HG02840 (cell line): ENCODE results near the gene JAZF1.

Source experiments
- ATAC-seq: cut with Tn5 transposase; IDR thresholded peaks from one replicate; pipeline ENCODE4 v1.9.1; 2021; ENCODE audit warnings: mild to moderate bottlenecking, moderate library complexity, moderate number of reproducible peaks; ENCODE audit not compliant: unreplicated experiment, low FRiP score

The JAZF1 gene

DNA sequence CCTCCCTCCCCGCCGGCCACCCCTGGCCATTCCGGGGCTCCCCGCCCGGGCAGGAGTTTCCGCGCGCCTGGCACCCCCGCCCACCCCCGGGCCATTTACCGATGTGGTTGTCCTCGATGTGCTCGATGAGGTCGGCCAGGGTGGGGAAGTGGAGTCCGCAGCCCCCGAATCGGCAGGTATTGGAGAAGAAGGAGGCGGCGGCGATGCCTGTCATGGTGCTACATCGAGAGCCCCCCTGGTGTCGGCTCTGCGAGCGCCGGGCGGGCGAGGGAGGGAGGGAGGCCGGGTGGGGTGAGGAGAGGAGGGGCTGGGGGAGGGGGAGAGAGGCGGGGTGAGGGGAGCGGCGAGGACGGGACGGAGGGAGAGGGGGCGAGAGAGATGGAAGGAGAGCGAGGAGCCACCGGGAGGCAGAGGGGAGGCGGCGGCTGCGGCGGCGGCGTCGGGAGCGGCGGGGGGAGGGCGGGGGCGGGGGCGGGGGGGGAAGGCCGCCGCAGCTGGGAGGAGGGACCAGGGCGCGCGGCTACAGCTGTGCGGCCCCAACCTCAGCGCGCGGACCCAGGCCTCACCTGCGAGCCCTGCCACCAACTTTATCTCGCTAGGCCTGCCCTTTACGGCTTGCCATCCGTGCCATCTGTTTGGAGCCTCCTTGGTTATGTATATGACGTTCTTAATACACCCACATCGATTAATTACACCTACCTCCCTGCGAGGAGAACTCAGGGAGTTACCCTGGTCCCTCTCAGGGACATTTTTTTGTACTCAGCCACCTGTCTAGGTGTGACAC, at the start of gene JAZF1:
Gene JAZF1, minus strand, starts transcription at position 432 of the 784 bp plus-strand sequence.
- ATAC-seq, result no peak

GRCh38 chr7:28230261-28230660, 49.7 kb upstream of the JAZF1 start:
- no peak for ATAC-seq

GRCh38 chr7:28228396-28228795, 47.8 kb upstream of the JAZF1 start:
- ATAC-seq, result no peak

GRCh38 chr7:28226003-28226402, 45.4 kb upstream of the JAZF1 start:
- ATAC-seq, result no peak

DNA sequence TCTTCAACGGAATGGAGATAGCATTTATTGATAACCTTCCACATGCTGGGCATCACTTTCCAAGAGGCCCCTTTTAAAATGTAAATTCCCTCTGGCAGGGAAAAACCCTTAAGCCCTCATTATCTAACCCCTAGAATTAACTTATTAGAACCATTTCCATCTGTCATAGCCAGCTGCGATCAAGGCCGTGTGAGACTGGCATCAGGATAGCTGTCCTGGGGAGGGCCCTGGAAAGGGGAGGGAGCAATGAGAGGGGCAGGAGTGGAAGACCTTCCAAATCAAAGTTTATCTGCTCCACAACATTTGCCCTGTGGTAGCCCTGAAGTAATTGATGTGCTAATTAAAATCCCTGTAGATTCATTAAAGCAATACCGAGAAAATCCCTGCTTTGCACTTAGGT, 45.0 kb upstream of the JAZF1 start:
- no peak for ATAC-seq

DNA sequence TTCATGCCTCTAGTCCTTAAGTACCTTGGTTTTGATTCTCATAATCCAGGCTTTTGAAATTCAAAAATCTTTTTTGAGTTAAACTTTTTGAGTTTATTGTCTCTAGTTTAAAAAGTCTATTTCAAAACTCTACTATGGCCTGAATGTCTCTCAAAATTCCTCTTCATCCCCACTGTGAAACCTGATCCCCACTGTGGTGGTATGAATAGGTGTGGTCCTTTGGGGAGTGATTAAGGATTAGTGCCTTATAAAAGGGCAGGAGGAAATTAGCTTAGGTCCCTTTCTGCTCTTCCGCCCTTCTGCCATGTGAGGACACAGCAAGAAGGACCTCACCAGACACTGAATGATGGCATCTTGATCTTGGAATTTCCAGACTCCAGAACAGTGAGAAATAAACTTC, 44.1 kb upstream of the JAZF1 start:
- ATAC-seq, result no peak

DNA sequence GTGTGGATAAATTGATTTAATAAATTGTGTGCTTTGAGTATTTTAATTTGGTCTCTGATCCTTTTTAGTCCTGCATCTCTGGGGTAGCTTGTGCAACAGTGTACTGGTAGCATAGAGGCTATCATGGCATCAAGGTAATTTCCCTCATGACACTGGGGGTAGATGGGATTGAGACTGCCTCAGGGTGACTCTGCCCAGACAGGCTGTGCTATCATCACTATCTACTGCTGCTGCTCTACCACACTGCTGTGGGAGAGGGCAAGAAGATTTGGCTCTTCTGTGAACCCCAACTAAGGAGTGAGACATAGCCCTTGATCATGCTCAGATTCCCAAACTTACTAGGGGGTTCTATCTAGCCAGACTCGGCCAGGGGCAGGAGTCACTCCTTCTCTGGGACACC, 43.6 kb upstream of the JAZF1 start:
- ATAC-seq, result no peak

- ATAC-seq, result no peak
Observed at GRCh38 chr7:28222636-28223035, 42.0 kb upstream of the JAZF1 start.

DNA sequence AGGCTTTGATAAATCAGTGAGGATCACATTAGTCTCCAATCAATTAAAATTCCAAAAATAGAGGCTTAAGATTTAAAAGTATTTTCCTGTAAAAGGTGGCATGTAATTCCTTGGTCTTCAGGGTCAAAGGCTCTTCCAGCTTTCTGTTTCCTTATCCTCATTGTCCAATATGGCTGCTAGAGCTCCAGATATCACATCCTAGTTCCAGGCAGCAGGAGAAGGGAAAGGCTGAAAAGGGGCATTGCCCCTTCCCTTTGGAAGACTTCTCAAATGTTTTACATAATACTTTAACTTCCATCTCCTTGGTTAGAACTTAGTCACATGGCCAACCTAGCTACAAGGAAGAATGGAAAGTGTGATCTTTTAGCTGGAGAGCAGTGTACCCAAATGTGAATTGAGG, 39.2 kb upstream of the JAZF1 start:
- ATAC-seq, result no peak

DNA sequence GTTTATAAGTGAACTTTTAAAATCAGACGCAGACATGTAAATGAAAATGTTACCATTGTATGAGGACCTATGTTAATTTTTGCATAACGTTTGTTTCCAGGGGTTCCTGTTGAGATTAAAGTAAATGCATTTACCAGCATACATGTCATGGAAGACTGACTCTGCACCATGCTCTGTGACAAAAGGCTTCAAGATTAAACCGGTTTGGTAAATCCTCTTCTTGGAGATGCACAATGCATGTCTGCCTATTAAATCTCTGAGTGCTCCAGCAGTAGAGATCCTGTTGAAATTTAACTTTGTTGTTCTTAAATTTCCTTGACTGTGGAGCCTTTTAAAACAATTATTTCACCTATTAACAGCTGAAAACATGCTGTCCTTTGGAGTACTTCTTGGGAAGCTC, 36.5 kb upstream of the JAZF1 start:
- no peak for ATAC-seq

- ATAC-seq, result no peak
Observed at GRCh38 chr7:28211006-28211405, 30.4 kb upstream of the JAZF1 start.

DNA sequence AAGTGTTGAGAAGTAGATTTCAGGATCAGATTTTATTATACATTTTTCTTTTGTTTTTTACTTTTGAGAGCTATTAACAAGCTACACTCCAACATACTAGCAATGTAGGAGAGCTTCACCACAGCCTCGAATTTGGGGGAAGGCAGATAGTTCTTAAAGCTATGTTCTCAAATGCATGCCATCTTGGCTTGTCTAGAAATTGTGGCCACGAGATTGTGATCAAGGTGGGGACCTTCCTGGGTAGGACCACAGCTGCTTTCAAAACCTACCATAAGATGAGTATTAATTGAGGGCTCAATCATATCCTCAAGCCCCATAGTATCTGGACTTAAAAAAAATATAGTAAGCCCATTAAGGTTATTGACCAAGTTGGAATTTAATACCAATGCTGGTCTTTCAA, 27.9 kb upstream of the JAZF1 start:
- ATAC-seq, result no peak

GRCh38 chr7:28207486-28208158, 27.0 kb upstream of the JAZF1 start:
- no peak for ATAC-seq

DNA sequence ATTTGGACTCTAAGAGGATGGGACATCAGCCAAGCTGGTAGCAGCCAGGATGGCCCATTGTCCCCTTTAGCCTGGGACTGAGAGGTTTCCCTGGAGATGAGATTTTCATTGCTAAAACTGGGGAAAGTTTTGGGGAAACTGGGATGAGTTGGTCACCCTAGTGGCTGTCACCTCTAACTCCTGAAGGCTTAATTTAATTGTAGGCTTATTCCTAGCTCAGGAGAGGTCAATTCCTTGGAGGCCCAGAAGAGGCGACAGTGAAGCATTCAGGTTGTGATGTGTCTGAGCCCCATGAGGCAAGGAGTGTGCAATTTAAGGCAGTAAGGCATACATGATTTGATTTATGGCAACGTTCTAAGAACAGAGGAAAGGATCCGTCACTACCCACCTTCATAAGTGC, 24.9 kb upstream of the JAZF1 start:
- ATAC-seq, result no peak

GRCh38 chr7:28203508-28204240, 23.1 kb upstream of the JAZF1 start:
- no peak for ATAC-seq

- ATAC-seq, result no peak
Observed at GRCh38 chr7:28202222-28202621, 21.6 kb upstream of the JAZF1 start.

DNA sequence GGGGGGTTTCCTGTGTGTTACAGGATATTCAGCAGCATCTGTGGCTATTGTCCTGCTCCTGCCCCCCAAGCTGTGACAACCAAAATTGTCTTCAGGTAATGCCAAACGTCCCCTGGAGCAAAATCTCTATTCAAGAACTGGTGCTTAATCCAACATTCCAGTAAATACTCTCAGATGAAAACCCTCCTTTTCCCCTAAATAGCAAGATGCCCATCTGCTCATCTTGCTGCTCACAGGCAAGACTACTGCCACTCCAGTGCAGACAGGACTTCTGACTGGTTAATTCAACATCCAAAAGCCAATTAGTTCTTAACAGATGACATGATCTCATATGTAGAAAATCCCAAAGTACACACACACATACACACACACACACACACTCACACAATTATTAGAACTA, 20.5 kb upstream of the JAZF1 start:
- ATAC-seq, result no peak

GRCh38 chr7:28200598-28200997, 20.0 kb upstream of the JAZF1 start:
- ATAC-seq, result no peak

- ATAC-seq, result no peak
Observed at GRCh38 chr7:28199021-28199510, 18.5 kb upstream of the JAZF1 start.

DNA sequence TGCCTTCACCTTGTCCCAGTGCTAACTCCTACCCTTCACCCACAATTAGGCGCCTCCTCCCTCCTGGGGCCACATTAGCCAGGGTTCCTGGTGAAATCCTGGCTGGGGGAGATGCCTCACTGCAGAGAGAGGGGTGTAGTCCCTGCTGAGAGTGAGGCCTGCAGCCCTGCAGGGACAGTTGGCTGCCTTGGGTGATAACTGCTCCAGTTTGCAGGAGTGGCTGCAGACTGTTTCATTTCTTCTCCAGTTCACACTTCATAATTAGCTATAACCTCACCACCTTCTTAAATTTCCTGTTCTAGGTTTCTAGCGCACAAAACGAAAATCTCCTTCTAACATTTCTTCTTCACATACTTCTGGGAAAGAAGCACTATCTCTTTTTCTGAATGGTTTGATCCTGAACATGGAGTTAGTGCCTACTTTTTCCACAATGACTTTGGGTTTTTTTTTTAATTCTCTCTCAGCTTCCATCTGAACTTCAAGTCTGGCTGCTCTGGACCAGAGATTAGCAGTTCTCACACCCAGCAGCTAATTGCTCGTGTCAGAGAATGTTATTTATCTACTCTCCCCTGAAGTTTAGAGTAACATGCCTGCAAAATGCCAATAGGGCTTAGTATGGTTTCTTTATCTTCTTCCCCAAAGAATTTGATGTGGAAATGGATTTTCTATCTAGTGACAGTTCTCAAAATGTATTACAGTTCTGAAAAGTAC, 15.5 kb upstream of the JAZF1 start:
- ATAC-seq, result no peak
